WTC11 (cell line): ENCODE results near the gene TMTC1. TPM values are rescaled to one million over a fixed set of nuclear protein-coding genes. Genes with fewer than 3 reads are reported as not detected.

ENCODE experiments used
- ATAC-seq: fragments of 200-7000 bp; cut with Tn5 transposase; 2 replicates; pipeline ENCODE4 v1.10.0; 2021; ENCODE audit warnings: mild to moderate bottlenecking, moderate library complexity
- CTCF ChIA-PET: fragments of 300-600 bp; sonication (Branson Sonifier 250); formaldehyde crosslinking; loops from one replicate; lab custom pipeline; 2021; ENCODE audit warnings: antibody characterized with exemption; lab: Charles Lee
- POLR2A ChIA-PET: fragments of 350-600 bp; sonication (Branson Sonifier 250); formaldehyde crosslinking; loops from one replicate; lab custom pipeline; 2021; ENCODE audit warnings: antibody characterized with exemption; lab: Charles Lee
- DNase-seq: peaks from one replicate; pipeline ENCODE4 v3.0.0; 2021; ENCODE audit warnings: low spot score
- H3K27ac Mint-ChIP-seq: 2 replicates; pipeline ENCODE4 v1.8.0; 2021; ENCODE audit warnings: mixed read lengths
- H3K27me3 Mint-ChIP-seq: 2 replicates; pipeline ENCODE4 v1.8.0; 2021; ENCODE audit warnings: low read depth, mild to moderate bottlenecking, moderate library complexity, mixed read lengths
- H3K36me3 Mint-ChIP-seq: 2 replicates; pipeline ENCODE4 v1.8.0; 2021; ENCODE audit warnings: mixed read lengths
- H3K4me1 Mint-ChIP-seq: 2 replicates; pipeline ENCODE4 v1.8.0; 2022; ENCODE audit warnings: mixed read lengths
- H3K4me3 Mint-ChIP-seq: 2 replicates; pipeline ENCODE4 v1.8.0; 2021; ENCODE audit warnings: mild to moderate bottlenecking, moderate library complexity, mixed read lengths
- H3K9me3 Mint-ChIP-seq: 2 replicates; pipeline ENCODE4 v1.8.0; 2021; ENCODE audit warnings: mixed read lengths
- CDX4 ChIP-seq: fragments of 250-450 bp; sonication (Bioruptor Pico); IDR thresholded peaks from 2 replicates; pipeline ENCODE4 v1.9.0; 2021; ENCODE audit warnings: moderate library complexity, mild to moderate bottlenecking, inconsistent platforms, borderline replicate concordance
- EMX1 ChIP-seq: fragments of 250-450 bp; sonication (Bioruptor Pico); IDR thresholded peaks from 2 replicates; pipeline ENCODE4 v1.8.0; 2021; ENCODE audit warnings: mild to moderate bottlenecking
- FOXJ3 ChIP-seq: sonication (generic); formaldehyde crosslinking; IDR thresholded peaks from 2 replicates; pipeline ENCODE4 v1.9.0; 2021; ENCODE audit warnings: missing genetic modification reagents, mild to moderate bottlenecking, borderline replicate concordance
- FOXP1 ChIP-seq: sonication (generic); formaldehyde crosslinking; IDR thresholded peaks from 2 replicates; pipeline ENCODE4 v1.8.0; 2022; ENCODE audit warnings: missing genetic modification reagents, mild to moderate bottlenecking, moderate library complexity, borderline replicate concordance
- GTF2I ChIP-seq: fragments of 250-450 bp; sonication (Bioruptor Pico); conservative IDR thresholded peaks from 2 replicates; pipeline ENCODE4 v1.4.0; 2021; ENCODE audit warnings: mild to moderate bottlenecking
- IRF2 ChIP-seq: sonication (generic); formaldehyde crosslinking; IDR thresholded peaks from 2 replicates; pipeline ENCODE4 v1.8.0; 2022; ENCODE audit warnings: low read depth, missing genetic modification reagents, borderline replicate concordance
- MAX ChIP-seq: sonication (generic); formaldehyde crosslinking; IDR thresholded peaks from 2 replicates; pipeline ENCODE4 v1.8.0; 2022; ENCODE audit warnings: mild to moderate bottlenecking, missing genetic modification reagents
- MLX ChIP-seq: sonication (generic); formaldehyde crosslinking; IDR thresholded peaks from 2 replicates; pipeline ENCODE4 v1.8.1; 2023; ENCODE audit warnings: mild to moderate bottlenecking, missing genetic modification reagents, moderate library complexity
- NFE2L1 ChIP-seq: sonication (generic); formaldehyde crosslinking; IDR thresholded peaks from 2 replicates; pipeline ENCODE4 v1.8.1; 2023; ENCODE audit warnings: missing genetic modification reagents
- NR1H2 ChIP-seq: sonication (generic); formaldehyde crosslinking; IDR thresholded peaks from 2 replicates; pipeline ENCODE4 v1.9.0; 2021; ENCODE audit warnings: mild to moderate bottlenecking, moderate library complexity, missing genetic modification reagents
- PRRX2 ChIP-seq: fragments of 250-450 bp; sonication (Bioruptor Pico); IDR thresholded peaks from 2 replicates; pipeline ENCODE4 v1.8.0; 2021; ENCODE audit warnings: mild to moderate bottlenecking
- SMAD4 ChIP-seq: sonication (generic); formaldehyde crosslinking; IDR thresholded peaks from 2 replicates; pipeline ENCODE4 v1.8.0; 2022; ENCODE audit warnings: mild to moderate bottlenecking, missing genetic modification reagents
- TEAD4 ChIP-seq: sonication (generic); formaldehyde crosslinking; IDR thresholded peaks from 2 replicates; pipeline ENCODE4 v1.8.0; 2022; ENCODE audit warnings: mild to moderate bottlenecking, missing genetic modification reagents
- TP53 ChIP-seq: sonication (generic); formaldehyde crosslinking; IDR thresholded peaks from 2 replicates; pipeline ENCODE4 v1.8.1; 2023; ENCODE audit warnings: mild to moderate bottlenecking, missing genetic modification reagents
- USF2 ChIP-seq: sonication (generic); formaldehyde crosslinking; IDR thresholded peaks from 2 replicates; pipeline ENCODE4 v1.8.1; 2023; ENCODE audit warnings: mild to moderate bottlenecking, missing genetic modification reagents, moderate library complexity
- ZNF263 ChIP-seq: sonication (generic); formaldehyde crosslinking; IDR thresholded peaks from 2 replicates; pipeline ENCODE4 v1.8.1; 2022; ENCODE audit warnings: low read depth, mild to moderate bottlenecking, moderate library complexity, missing genetic modification reagents
- ZNF317 ChIP-seq: sonication (generic); formaldehyde crosslinking; IDR thresholded peaks from 2 replicates; pipeline ENCODE4 v1.8.1; 2023; ENCODE audit warnings: low read depth, mild to moderate bottlenecking, moderate library complexity, missing genetic modification reagents, borderline replicate concordance
- ZNF423 ChIP-seq: fragments of 250-450 bp; sonication (Bioruptor Pico); IDR thresholded peaks from 2 replicates; pipeline ENCODE4 v2.1.2; 2022; ENCODE audit warnings: mild to moderate bottlenecking, moderate library complexity
- ZNF532 ChIP-seq: fragments of 250-450 bp; sonication (Bioruptor Pico); IDR thresholded peaks from 2 replicates; pipeline ENCODE4 v1.9.0; 2021; ENCODE audit warnings: mild to moderate bottlenecking, borderline replicate concordance
- total RNA-seq: library from RNA; stranded (reverse); gene quantifications from 3 replicates; pipeline ENCODE4 v1.2.3, GENCODE V29; 2021
- TF ChIP-seq, protein P1 (sequence below): fragments of 250-450 bp; sonication (Bioruptor Pico); IDR thresholded peaks from 2 replicates; pipeline ENCODE4 v1.9.0; 2021; ENCODE audit warnings: mild to moderate bottlenecking
- TF ChIP-seq, protein P2 (sequence below): sonication (generic); formaldehyde crosslinking; IDR thresholded peaks from 2 replicates; pipeline ENCODE4 v1.8.1; 2022; ENCODE audit warnings: low read depth, mild to moderate bottlenecking, moderate library complexity, missing genetic modification reagents, borderline replicate concordance

TMTC1 gene
- total RNA-seq, 1 experiment from 2014 or later = 17.3 TPM

- DNase-seq (no peak), ATAC-seq (no peak)
- TF ChIP-seq TP53 (CRISPR knock-in tag) (no peak), ZNF263 (CRISPR knock-in tag) (no peak), NR1H2 (CRISPR knock-in tag) (no peak)
- Mint-ChIP-seq H3K27ac (no peak overlapping the region), H3K27me3 (no peaks in the 10 kb centered on the region), H3K4me3 (no peak overlapping the region), H3K4me1 (peaks cover 36% of the 10 kb centered on the region), H3K9me3 (peaks cover 5% of the 10 kb centered on the region), H3K36me3 (peaks cover 2% of the 10 kb centered on the region)
- CTCF ChIA-PET = no interaction called here
- POLR2A ChIA-PET = no interaction called here
Measured at GRCh38 chr12:29667011-29667410, 116.7 kb downstream of the TMTC1 start.

GRCh38 chr12:29665107-29665506, 118.6 kb downstream of the TMTC1 start:
- H3K4me3 Mint-ChIP-seq = no peak overlapping the region
- ATAC-seq (no peak), DNase-seq (no peak)
- ChIA-PET CTCF (no interaction called here), POLR2A (no interaction called here)
- TF ChIP-seq TP53 (CRISPR knock-in tag) (no peak), ZNF423 (CRISPR knock-in tag) (no peak), TEAD4 (CRISPR knock-in tag) (no peak), ZNF317 (no peak), FOXP1 (CRISPR knock-in tag) (no peak), USF2 (CRISPR knock-in tag) (no peak), IRF2 (CRISPR knock-in tag) (no peak), MAX (CRISPR knock-in tag) (no peak), MLX (CRISPR knock-in tag) (no peak), FOXJ3 (CRISPR knock-in tag) (no peak), NR1H2 (CRISPR knock-in tag) (no peak), ZNF532 (no peak), GTF2I (CRISPR knock-in tag) (no peak), PRRX2 (CRISPR knock-in tag) (no peak), EMX1 (CRISPR knock-in tag) (no peak), CDX4 (CRISPR knock-in tag) (no peak), SMAD4 (CRISPR knock-in tag) (no peak), NFE2L1 (CRISPR knock-in tag) (no peak)
- TF ChIP-seq, protein P1, sequence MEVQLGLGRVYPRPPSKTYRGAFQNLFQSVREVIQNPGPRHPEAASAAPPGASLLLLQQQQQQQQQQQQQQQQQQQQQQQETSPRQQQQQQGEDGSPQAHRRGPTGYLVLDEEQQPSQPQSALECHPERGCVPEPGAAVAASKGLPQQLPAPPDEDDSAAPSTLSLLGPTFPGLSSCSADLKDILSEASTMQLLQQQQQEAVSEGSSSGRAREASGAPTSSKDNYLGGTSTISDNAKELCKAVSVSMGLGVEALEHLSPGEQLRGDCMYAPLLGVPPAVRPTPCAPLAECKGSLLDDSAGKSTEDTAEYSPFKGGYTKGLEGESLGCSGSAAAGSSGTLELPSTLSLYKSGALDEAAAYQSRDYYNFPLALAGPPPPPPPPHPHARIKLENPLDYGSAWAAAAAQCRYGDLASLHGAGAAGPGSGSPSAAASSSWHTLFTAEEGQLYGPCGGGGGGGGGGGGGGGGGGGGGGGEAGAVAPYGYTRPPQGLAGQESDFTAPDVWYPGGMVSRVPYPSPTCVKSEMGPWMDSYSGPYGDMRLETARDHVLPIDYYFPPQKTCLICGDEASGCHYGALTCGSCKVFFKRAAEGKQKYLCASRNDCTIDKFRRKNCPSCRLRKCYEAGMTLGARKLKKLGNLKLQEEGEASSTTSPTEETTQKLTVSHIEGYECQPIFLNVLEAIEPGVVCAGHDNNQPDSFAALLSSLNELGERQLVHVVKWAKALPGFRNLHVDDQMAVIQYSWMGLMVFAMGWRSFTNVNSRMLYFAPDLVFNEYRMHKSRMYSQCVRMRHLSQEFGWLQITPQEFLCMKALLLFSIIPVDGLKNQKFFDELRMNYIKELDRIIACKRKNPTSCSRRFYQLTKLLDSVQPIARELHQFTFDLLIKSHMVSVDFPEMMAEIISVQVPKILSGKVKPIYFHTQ = no peak
- TF ChIP-seq, protein P2, sequence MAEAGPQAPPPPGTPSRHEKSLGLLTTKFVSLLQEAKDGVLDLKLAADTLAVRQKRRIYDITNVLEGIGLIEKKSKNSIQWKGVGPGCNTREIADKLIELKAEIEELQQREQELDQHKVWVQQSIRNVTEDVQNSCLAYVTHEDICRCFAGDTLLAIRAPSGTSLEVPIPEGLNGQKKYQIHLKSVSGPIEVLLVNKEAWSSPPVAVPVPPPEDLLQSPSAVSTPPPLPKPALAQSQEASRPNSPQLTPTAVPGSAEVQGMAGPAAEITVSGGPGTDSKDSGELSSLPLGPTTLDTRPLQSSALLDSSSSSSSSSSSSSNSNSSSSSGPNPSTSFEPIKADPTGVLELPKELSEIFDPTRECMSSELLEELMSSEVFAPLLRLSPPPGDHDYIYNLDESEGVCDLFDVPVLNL (CRISPR knock-in tag) = no peak
- H3K27ac Mint-ChIP-seq = no peak overlapping the region
- H3K36me3 Mint-ChIP-seq = peaks cover 2% of the 10 kb centered on the region
- H3K27me3 Mint-ChIP-seq = no peaks in the 10 kb centered on the region
- peaks cover 40% of the 10 kb centered on the region for H3K4me1 Mint-ChIP-seq
- peaks cover 5% of the 10 kb centered on the region for H3K9me3 Mint-ChIP-seq
